ENCODE measurements around the gene SLC39A11.

Gene SLC39A11

GRCh38 chr17:73140566-73140965 is 48.1 kb upstream of the SLC39A11 start:
- no peak for TF ChIP-seq TOX (CRISPR knock-in tag; IDR thresholded peaks at IDR 0.05; ENCODE audit: borderline replicate concordance)
- no peak for TF ChIP-seq BACH2 (CRISPR knock-in tag; IDR thresholded peaks at IDR 0.05; ENCODE audit: borderline replicate concordance)
- no peak for TF ChIP-seq TCF4 (CRISPR knock-in tag; IDR thresholded peaks at IDR 0.05; ENCODE audit: borderline replicate concordance)
- no peak for TF ChIP-seq ZNF70 (CRISPR knock-in tag; IDR thresholded peaks at IDR 0.05)
- TF ChIP-seq, protein P1, sequence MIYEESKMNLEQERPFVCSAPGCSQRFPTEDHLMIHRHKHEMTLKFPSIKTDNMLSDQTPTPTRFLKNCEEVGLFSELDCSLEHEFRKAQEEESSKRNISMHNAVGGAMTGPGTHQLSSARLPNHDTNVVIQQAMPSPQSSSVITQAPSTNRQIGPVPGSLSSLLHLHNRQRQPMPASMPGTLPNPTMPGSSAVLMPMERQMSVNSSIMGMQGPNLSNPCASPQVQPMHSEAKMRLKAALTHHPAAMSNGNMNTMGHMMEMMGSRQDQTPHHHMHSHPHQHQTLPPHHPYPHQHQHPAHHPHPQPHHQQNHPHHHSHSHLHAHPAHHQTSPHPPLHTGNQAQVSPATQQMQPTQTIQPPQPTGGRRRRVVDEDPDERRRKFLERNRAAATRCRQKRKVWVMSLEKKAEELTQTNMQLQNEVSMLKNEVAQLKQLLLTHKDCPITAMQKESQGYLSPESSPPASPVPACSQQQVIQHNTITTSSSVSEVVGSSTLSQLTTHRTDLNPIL (CRISPR knock-in tag; IDR thresholded peaks at IDR 0.05; ENCODE audit: low read depth) = no peak
- TF ChIP-seq ZNF565 (CRISPR knock-in tag; conservative IDR thresholded peaks at IDR 0.05; ENCODE audit: low read depth) = no peak
- TF ChIP-seq, protein P2, sequence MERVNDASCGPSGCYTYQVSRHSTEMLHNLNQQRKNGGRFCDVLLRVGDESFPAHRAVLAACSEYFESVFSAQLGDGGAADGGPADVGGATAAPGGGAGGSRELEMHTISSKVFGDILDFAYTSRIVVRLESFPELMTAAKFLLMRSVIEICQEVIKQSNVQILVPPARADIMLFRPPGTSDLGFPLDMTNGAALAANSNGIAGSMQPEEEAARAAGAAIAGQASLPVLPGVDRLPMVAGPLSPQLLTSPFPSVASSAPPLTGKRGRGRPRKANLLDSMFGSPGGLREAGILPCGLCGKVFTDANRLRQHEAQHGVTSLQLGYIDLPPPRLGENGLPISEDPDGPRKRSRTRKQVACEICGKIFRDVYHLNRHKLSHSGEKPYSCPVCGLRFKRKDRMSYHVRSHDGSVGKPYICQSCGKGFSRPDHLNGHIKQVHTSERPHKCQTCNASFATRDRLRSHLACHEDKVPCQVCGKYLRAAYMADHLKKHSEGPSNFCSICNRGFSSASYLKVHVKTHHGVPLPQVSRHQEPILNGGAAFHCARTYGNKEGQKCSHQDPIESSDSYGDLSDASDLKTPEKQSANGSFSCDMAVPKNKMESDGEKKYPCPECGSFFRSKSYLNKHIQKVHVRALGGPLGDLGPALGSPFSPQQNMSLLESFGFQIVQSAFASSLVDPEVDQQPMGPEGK (CRISPR knock-in tag; IDR thresholded peaks at IDR 0.05; ENCODE audit: borderline replicate concordance) = no peak
- no peak for TF ChIP-seq ISL1 (CRISPR knock-in tag; IDR thresholded peaks at IDR 0.05)
- TF ChIP-seq ZFP30 (CRISPR knock-in tag; IDR thresholded peaks at IDR 0.05) = no peak
- ATAC-seq = no peak

DNA sequence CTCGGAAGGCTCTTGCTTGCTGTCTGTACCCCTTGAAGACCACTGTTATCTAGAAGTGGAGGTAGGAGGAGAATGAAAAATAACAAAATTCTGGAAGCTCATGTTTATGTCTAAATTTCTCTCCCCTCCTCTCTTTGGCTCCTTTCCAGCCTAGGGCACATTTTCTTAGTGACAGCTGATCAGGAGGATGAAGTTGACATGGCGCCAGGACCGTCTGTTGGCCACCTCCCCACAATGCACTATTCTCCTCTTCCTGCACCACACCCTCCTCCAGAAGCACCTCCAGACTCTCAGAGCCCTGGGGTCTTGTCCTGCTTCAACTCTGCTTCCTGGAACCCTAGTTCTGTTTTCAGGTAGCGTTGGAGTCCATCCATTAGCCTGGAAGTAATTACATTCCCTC is 46.8 kb upstream of the SLC39A11 start:
- no peak for TF ChIP-seq ZC3H10 (CRISPR knock-in tag; IDR thresholded peaks at IDR 0.05)
- no peak for TF ChIP-seq ESRRG (CRISPR knock-in tag; IDR thresholded peaks at IDR 0.05)
- TF ChIP-seq ZNF8 (CRISPR knock-in tag; IDR thresholded peaks at IDR 0.05) = no peak
- no peak for TF ChIP-seq BACH2 (CRISPR knock-in tag; IDR thresholded peaks at IDR 0.05; ENCODE audit: borderline replicate concordance)
- no peak for TF ChIP-seq SNAI2 (CRISPR knock-in tag; IDR thresholded peaks at IDR 0.05)
- TF ChIP-seq ZFP30 (CRISPR knock-in tag; IDR thresholded peaks at IDR 0.05) = no peak
- TF ChIP-seq, protein P1 (CRISPR knock-in tag; IDR thresholded peaks at IDR 0.05; ENCODE audit: low read depth) = no peak
- no peak for ATAC-seq

DNA sequence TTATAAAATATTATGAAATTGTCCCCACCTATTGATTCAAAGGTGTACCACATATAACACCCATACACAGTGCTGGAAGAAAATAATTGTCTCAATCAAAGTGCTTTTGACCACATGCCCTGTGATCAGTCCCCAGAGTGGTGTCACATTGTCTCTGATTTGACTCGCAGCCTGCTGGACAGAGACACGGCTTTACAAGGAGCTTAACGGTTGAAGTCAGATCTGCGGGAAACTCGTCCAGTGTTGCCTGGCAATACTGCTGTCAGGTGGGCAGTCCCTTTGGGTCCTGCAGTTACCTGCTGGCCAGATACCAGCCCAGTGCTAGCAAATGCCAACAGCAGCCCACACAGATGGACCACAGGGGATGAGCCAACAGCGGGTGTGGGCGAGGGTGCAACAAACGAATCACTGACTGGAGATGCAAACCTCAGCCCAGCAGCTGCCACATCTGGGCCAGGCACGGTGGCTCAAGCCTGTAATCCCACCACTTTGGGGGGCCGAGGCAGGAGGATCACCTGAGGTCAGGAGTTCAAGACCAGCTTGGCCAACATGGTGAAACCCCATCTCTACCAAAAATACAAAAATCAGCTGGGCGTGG is 46.2 kb upstream of the SLC39A11 start:
- ATAC-seq = no peak
- TF ChIP-seq, protein P3, sequence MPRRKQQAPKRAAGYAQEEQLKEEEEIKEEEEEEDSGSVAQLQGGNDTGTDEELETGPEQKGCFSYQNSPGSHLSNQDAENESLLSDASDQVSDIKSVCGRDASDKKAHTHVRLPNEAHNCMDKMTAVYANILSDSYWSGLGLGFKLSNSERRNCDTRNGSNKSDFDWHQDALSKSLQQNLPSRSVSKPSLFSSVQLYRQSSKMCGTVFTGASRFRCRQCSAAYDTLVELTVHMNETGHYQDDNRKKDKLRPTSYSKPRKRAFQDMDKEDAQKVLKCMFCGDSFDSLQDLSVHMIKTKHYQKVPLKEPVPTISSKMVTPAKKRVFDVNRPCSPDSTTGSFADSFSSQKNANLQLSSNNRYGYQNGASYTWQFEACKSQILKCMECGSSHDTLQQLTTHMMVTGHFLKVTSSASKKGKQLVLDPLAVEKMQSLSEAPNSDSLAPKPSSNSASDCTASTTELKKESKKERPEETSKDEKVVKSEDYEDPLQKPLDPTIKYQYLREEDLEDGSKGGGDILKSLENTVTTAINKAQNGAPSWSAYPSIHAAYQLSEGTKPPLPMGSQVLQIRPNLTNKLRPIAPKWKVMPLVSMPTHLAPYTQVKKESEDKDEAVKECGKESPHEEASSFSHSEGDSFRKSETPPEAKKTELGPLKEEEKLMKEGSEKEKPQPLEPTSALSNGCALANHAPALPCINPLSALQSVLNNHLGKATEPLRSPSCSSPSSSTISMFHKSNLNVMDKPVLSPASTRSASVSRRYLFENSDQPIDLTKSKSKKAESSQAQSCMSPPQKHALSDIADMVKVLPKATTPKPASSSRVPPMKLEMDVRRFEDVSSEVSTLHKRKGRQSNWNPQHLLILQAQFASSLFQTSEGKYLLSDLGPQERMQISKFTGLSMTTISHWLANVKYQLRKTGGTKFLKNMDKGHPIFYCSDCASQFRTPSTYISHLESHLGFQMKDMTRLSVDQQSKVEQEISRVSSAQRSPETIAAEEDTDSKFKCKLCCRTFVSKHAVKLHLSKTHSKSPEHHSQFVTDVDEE (CRISPR knock-in tag; IDR thresholded peaks at IDR 0.05) = no peak
- TF ChIP-seq ZFP3 (CRISPR knock-in tag; IDR thresholded peaks at IDR 0.05) (no peak), RARB (CRISPR knock-in tag; IDR thresholded peaks at IDR 0.05) (no peak), ZC3H10 (CRISPR knock-in tag; IDR thresholded peaks at IDR 0.05) (no peak), TCF4 (CRISPR knock-in tag; IDR thresholded peaks at IDR 0.05; ENCODE audit: borderline replicate concordance) (no peak), ESRRG (CRISPR knock-in tag; IDR thresholded peaks at IDR 0.05) (no peak), ZNF8 (CRISPR knock-in tag; IDR thresholded peaks at IDR 0.05) (no peak), ARNTL (CRISPR knock-in tag; IDR thresholded peaks at IDR 0.05; ENCODE audit: borderline replicate concordance, low read depth) (no peak), ISL1 (CRISPR knock-in tag; IDR thresholded peaks at IDR 0.05) (no peak)
- TF ChIP-seq, protein P4, sequence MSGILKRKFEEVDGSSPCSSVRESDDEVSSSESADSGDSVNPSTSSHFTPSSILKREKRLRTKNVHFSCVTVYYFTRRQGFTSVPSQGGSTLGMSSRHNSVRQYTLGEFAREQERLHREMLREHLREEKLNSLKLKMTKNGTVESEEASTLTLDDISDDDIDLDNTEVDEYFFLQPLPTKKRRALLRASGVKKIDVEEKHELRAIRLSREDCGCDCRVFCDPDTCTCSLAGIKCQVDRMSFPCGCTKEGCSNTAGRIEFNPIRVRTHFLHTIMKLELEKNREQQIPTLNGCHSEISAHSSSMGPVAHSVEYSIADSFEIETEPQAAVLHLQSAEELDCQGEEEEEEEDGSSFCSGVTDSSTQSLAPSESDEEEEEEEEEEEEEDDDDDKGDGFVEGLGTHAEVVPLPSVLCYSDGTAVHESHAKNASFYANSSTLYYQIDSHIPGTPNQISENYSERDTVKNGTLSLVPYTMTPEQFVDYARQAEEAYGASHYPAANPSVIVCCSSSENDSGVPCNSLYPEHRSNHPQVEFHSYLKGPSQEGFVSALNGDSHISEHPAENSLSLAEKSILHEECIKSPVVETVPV (CRISPR knock-in tag; IDR thresholded peaks at IDR 0.05) = no peak

- no peak for ATAC-seq
- TF ChIP-seq, protein P1 (CRISPR knock-in tag; IDR thresholded peaks at IDR 0.05; ENCODE audit: low read depth) = no peak
- TF ChIP-seq GLIS3 (CRISPR knock-in tag; IDR thresholded peaks at IDR 0.05) (no peak), ZC3H10 (CRISPR knock-in tag; IDR thresholded peaks at IDR 0.05) (no peak), ARNTL (CRISPR knock-in tag; IDR thresholded peaks at IDR 0.05; ENCODE audit: borderline replicate concordance, low read depth) (no peak)
Measured at GRCh38 chr17:73137376-73137775, 44.9 kb upstream of the SLC39A11 start.

Data from SK-N-SH treated with all-trans-retinoic acid at 6 μM for 48 hours (cell line).